ENCODE results near the gene TMEM156.

GRCh38 chr4:38987491-38987890 lies 44.7 kb downstream of the TMEM156 start:
- TF ChIP-seq POLR2A (IDR thresholded peaks at IDR 0.05) (no peak), CTCF (IDR thresholded peaks at IDR 0.05) (no peak), POLR2AphosphoS5 (IDR thresholded peaks at IDR 0.05) (no peak)
